ENCODE measurements around the gene PLEKHD1.

PLEKHD1 gene

GRCh38 chr14:69475194-69475818, 9.2 kb upstream of the PLEKHD1 start:
- TF ChIP-seq FOXM1 (IDR thresholded peaks at IDR 0.05; ENCODE audit: borderline replicate concordance, low read depth) (no peak), NFIC (IDR thresholded peaks at IDR 0.05) (0 out of 2 replicates have a peak, but pooled peaks have one; percentile 24), TEAD4 (IDR thresholded peaks at IDR 0.05) (no peak), RAD21 (IDR thresholded peaks at IDR 0.05; ENCODE audit: low read depth) (peak; percentile 56)

DNA sequence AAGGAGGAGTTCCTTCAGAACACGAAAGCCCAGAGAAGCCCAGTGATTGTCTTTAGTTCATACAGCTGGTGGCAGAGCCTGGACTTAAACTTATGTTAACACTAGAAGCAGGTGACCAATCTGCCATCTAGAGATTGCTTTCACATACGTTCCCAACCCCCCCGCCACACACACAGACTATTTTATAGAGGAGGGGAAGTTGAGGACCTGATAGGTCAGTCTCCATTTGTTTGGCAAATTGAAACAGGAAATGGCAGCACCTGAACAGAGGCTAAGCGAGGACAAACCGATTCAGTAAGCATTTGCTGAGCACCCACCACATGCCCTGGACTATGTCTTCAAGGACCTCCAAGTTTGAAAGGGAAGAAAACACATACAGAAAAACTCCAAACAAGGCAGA, 4.8 kb upstream of the PLEKHD1 start:
- TF ChIP-seq CEBPB (IDR thresholded peaks at IDR 0.05) = no peak
- TF ChIP-seq RAD21 (IDR thresholded peaks at IDR 0.05; ENCODE audit: low read depth) = no peak
- TF ChIP-seq TAF1 (IDR thresholded peaks at IDR 0.05; ENCODE audit: low read depth) = no peak
- TF ChIP-seq FOXM1 (IDR thresholded peaks at IDR 0.05; ENCODE audit: borderline replicate concordance, low read depth) = no peak

- TF ChIP-seq TAF1 (IDR thresholded peaks at IDR 0.05; ENCODE audit: low read depth) = no peak
- TF ChIP-seq, protein P1, sequence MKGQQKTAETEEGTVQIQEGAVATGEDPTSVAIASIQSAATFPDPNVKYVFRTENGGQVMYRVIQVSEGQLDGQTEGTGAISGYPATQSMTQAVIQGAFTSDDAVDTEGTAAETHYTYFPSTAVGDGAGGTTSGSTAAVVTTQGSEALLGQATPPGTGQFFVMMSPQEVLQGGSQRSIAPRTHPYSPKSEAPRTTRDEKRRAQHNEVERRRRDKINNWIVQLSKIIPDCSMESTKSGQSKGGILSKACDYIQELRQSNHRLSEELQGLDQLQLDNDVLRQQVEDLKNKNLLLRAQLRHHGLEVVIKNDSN (IDR thresholded peaks at IDR 0.05) = no peak
- no peak for TF ChIP-seq TCF12 (IDR thresholded peaks at IDR 0.05; ENCODE audit: low read depth)
- TF ChIP-seq CEBPB (IDR thresholded peaks at IDR 0.05) = no peak
Observed at GRCh38 chr14:69480136-69480535, 4.4 kb upstream of the PLEKHD1 start.

GRCh38 chr14:69481815-69482568, 2.5 kb upstream of the PLEKHD1 start:
- TF ChIP-seq, protein P1 (IDR thresholded peaks at IDR 0.05) = no peak
- TF ChIP-seq RAD21 (IDR thresholded peaks at IDR 0.05; ENCODE audit: low read depth) (no peak), EP300 (IDR thresholded peaks at IDR 0.05; ENCODE audit: borderline replicate concordance) (peak; percentile 85), TEAD4 (IDR thresholded peaks at IDR 0.05) (peak; percentile 28; the same call in 1 of the 2 replicates), EGR1 (IDR thresholded peaks at IDR 0.05) (no peak), NFIC (IDR thresholded peaks at IDR 0.05) (peak; percentile 79), CREB1 (IDR thresholded peaks at IDR 0.05; ENCODE audit: low read depth) (no peak), YY1 (IDR thresholded peaks at IDR 0.05; ENCODE audit: low read depth) (no peak), TAF1 (IDR thresholded peaks at IDR 0.05; ENCODE audit: low read depth) (no peak), TCF12 (IDR thresholded peaks at IDR 0.05; ENCODE audit: low read depth) (peak; percentile 93), FOXM1 (IDR thresholded peaks at IDR 0.05; ENCODE audit: borderline replicate concordance, low read depth) (peak; percentile 68; the same call in 1 of the 2 replicates), CEBPB (IDR thresholded peaks at IDR 0.05) (no peak), ZBTB7A (IDR thresholded peaks at IDR 0.05; ENCODE audit: low read depth) (no peak)
- TF ChIP-seq, protein P2, sequence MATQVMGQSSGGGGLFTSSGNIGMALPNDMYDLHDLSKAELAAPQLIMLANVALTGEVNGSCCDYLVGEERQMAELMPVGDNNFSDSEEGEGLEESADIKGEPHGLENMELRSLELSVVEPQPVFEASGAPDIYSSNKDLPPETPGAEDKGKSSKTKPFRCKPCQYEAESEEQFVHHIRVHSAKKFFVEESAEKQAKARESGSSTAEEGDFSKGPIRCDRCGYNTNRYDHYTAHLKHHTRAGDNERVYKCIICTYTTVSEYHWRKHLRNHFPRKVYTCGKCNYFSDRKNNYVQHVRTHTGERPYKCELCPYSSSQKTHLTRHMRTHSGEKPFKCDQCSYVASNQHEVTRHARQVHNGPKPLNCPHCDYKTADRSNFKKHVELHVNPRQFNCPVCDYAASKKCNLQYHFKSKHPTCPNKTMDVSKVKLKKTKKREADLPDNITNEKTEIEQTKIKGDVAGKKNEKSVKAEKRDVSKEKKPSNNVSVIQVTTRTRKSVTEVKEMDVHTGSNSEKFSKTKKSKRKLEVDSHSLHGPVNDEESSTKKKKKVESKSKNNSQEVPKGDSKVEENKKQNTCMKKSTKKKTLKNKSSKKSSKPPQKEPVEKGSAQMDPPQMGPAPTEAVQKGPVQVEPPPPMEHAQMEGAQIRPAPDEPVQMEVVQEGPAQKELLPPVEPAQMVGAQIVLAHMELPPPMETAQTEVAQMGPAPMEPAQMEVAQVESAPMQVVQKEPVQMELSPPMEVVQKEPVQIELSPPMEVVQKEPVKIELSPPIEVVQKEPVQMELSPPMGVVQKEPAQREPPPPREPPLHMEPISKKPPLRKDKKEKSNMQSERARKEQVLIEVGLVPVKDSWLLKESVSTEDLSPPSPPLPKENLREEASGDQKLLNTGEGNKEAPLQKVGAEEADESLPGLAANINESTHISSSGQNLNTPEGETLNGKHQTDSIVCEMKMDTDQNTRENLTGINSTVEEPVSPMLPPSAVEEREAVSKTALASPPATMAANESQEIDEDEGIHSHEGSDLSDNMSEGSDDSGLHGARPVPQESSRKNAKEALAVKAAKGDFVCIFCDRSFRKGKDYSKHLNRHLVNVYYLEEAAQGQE (IDR thresholded peaks at IDR 0.05; ENCODE audit: low read depth) = no peak
- TF ChIP-seq, protein P3, sequence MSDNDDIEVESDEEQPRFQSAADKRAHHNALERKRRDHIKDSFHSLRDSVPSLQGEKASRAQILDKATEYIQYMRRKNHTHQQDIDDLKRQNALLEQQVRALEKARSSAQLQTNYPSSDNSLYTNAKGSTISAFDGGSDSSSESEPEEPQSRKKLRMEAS (IDR thresholded peaks at IDR 0.05) = no peak; the same call in 1 of the 2 replicates

GRCh38 chr14:69483765-69484443, 624 bp upstream of the PLEKHD1 start:
- TF ChIP-seq NFIC (IDR thresholded peaks at IDR 0.05) (peak; percentile 84), EP300 (IDR thresholded peaks at IDR 0.05; ENCODE audit: borderline replicate concordance) (peak; percentile 75), ZBTB7A (IDR thresholded peaks at IDR 0.05; ENCODE audit: low read depth) (0 out of 2 replicates have a peak, but pooled peaks have one; percentile 40), CEBPB (IDR thresholded peaks at IDR 0.05) (no peak), TEAD4 (IDR thresholded peaks at IDR 0.05) (peak; percentile 68), RAD21 (IDR thresholded peaks at IDR 0.05; ENCODE audit: low read depth) (no peak), FOXM1 (IDR thresholded peaks at IDR 0.05; ENCODE audit: borderline replicate concordance, low read depth) (peak; percentile 50; the same call in 1 of the 2 replicates), TAF1 (IDR thresholded peaks at IDR 0.05; ENCODE audit: low read depth) (no peak), EGR1 (IDR thresholded peaks at IDR 0.05) (no peak), CREB1 (IDR thresholded peaks at IDR 0.05; ENCODE audit: low read depth) (no peak), YY1 (IDR thresholded peaks at IDR 0.05; ENCODE audit: low read depth) (no peak), TCF12 (IDR thresholded peaks at IDR 0.05; ENCODE audit: low read depth) (peak; percentile 91)
- TF ChIP-seq, protein P3 (IDR thresholded peaks at IDR 0.05) = peak; percentile 52
- TF ChIP-seq, protein P1 (IDR thresholded peaks at IDR 0.05) = no peak
- TF ChIP-seq, protein P2 (IDR thresholded peaks at IDR 0.05; ENCODE audit: low read depth) = no peak
